NCI-H82 treated with DMSO at 0.1 percent for 48 hours (cell line): ENCODE data around the gene SULT1C3.
"Not testable (repeated sequence)": the region's sequence is repeated elsewhere in the genome, so short reads cannot be mapped to it uniquely, and the experiment has no call there.

ENCODE experiments used
- DNase-seq: peaks from one replicate; lab custom pipeline; 2025; ENCODE audit not compliant: unreplicated experiment; lab: John Stamatoyannopoulos, UW

The SULT1C3 gene

GRCh38 chr2:108243566-108243965, 3.8 kb downstream of the SULT1C3 start:
- DNase-seq = no peak

- no peak for DNase-seq
These were observed 5.1 kb downstream of the SULT1C3 start for GRCh38 chr2:108244667-108245414.

GRCh38 chr2:108253106-108253505, 13.3 kb downstream of the SULT1C3 start:
- no peak for DNase-seq

GRCh38 chr2:108257757-108258331, 18.1 kb downstream of the SULT1C3 start:
- no peak for DNase-seq

- no peak for DNase-seq
These were observed 21.0 kb downstream of the SULT1C3 start for GRCh38 chr2:108260773-108261172.

GRCh38 chr2:108262036-108262435, 22.3 kb downstream of the SULT1C3 start:
- DNase-seq = no peak

GRCh38 chr2:108263401-108263800, 23.6 kb downstream of the SULT1C3 start:
- DNase-seq = no peak

GRCh38 chr2:108266218-108266617, 26.4 kb downstream of the SULT1C3 start:
- no peak for DNase-seq

- DNase-seq = no peak
These were observed 27.3 kb downstream of the SULT1C3 start for GRCh38 chr2:108267101-108267500.

- no peak for DNase-seq
These were observed 28.2 kb downstream of the SULT1C3 start for GRCh38 chr2:108268001-108268400.

- DNase-seq = no peak
These were observed 30.6 kb downstream of the SULT1C3 start for GRCh38 chr2:108270346-108270745.

GRCh38 chr2:108270768-108271506, 31.2 kb downstream of the SULT1C3 start:
- no peak for DNase-seq

GRCh38 chr2:108271691-108272253, 32.0 kb downstream of the SULT1C3 start:
- DNase-seq = no peak

GRCh38 chr2:108278631-108279030, 38.9 kb downstream of the SULT1C3 start:
- DNase-seq = no peak

- no peak for DNase-seq
These were observed 39.7 kb downstream of the SULT1C3 start for GRCh38 chr2:108279468-108279867.

- no peak for DNase-seq
These were observed 40.7 kb downstream of the SULT1C3 start for GRCh38 chr2:108280466-108280865.

GRCh38 chr2:108284566-108284965, 44.8 kb downstream of the SULT1C3 start:
- not testable (repeated sequence) for DNase-seq

- DNase-seq = no peak
These were observed 45.8 kb downstream of the SULT1C3 start for GRCh38 chr2:108285616-108286015.

- DNase-seq = no peak
These were observed 47.4 kb downstream of the SULT1C3 start for GRCh38 chr2:108287169-108287568.

GRCh38 chr2:108288534-108289106, 48.9 kb downstream of the SULT1C3 start, which contains the start of gene SULT1C2:
Gene SULT1C2, plus strand, starts transcription at chr2:108288895. Its CDS starts 4,773 bp downstream, at chr2:108293668.
- DNase-seq = no peak

GRCh38 chr2:108293850-108294249, 54.1 kb downstream of the SULT1C3 start:
- no peak for DNase-seq
